C4-2B (cell line): Measurements from ENCODE around the gene VN1R5.

Experiments
- ZFX ChIP-seq: fragments of 450-650 bp; IDR thresholded peaks from 2 replicates; pipeline ENCODE4 v1.6.1; 2017
- TF ChIP-seq, protein P1 (sequence below): fragments of 450-650 bp; conservative IDR thresholded peaks from 2 replicates; pipeline ENCODE4 v1.5.1; 2017; ENCODE audit warnings: mild to moderate bottlenecking

DNA sequence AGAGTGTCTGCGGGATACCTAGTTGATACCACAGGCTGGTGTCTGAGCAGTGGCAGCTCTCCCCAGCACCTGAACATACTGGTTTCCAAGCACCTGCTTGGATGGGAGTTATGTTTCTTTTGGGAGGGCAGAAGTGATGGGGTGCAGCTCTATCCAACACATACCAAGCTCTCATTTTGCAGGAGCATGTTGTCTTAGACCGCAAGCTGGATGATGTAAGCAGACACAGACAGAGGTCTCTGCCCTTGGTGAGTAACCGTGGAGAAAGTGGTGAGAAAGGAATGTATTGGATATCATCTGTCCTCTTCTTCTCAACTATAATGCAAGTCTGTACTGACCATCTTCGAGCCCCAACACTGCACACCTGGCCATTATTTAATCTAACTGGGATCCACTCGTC lies 38.4 kb downstream of the VN1R5 start:
- TF ChIP-seq, protein P1, sequence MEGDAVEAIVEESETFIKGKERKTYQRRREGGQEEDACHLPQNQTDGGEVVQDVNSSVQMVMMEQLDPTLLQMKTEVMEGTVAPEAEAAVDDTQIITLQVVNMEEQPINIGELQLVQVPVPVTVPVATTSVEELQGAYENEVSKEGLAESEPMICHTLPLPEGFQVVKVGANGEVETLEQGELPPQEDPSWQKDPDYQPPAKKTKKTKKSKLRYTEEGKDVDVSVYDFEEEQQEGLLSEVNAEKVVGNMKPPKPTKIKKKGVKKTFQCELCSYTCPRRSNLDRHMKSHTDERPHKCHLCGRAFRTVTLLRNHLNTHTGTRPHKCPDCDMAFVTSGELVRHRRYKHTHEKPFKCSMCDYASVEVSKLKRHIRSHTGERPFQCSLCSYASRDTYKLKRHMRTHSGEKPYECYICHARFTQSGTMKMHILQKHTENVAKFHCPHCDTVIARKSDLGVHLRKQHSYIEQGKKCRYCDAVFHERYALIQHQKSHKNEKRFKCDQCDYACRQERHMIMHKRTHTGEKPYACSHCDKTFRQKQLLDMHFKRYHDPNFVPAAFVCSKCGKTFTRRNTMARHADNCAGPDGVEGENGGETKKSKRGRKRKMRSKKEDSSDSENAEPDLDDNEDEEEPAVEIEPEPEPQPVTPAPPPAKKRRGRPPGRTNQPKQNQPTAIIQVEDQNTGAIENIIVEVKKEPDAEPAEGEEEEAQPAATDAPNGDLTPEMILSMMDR, result no peak
- no peak for TF ChIP-seq ZFX
